ENCODE measurements around the gene KCNQ1.
A peak's percentile ranks its signal among the peaks of the same experiment; 100 is the strongest.

Gene KCNQ1

GRCh38 chr11:2511421-2512369 lies 66.9 kb downstream of the KCNQ1 start:
- peak in 3 of 14 donors; percentile 4 to 59 (median 20) for DNase-seq

DNA sequence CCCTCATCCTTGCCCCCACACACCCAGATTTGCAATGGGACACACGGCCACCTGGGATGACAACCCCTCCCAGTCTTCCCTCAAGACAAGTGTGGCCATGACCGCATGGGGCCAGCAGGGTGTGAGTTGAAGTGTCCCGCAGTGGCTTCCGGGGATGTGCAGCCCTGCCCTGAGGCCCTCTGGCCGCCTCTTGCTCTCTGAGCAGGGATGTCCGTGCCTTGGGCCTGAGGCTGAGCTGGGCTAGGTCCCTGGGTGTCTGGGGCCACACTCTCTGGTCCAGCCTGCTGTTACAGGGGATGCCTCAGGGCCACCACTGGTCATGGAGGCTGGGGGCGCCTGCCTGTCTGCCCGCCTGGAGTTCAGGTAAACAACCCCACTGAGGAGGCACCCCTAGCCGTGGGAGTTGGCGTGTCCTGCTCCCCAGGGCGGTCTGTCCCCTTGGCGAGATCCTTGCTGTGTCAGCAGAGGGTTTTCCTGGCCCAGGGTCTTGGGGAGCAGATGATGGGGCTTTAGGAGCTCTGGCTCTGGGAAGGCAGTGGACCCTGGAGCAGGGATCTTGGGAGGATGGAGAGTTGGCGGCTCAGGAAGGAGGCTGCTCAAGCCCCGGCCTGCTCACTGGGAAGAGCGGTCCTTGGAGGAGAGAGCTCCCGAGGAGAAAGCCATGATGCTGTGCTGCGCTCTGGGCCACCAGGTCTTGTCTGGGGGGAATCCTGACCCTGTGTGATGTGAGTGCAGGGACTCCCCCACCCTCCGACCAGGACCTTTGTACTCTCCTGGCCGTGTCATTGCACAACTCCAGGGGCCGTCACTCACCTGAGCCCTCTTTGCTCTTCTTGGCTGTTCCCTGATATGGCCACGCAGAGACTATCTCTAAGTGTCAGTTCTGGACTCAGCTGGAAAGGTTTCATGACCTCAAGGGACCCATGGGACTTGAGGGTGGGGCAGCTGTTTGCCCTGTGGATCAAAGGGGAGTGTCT lies 67.9 kb downstream of the KCNQ1 start:
- DNase-seq, result no peak

GRCh38 chr11:2513441-2513840 lies 68.6 kb downstream of the KCNQ1 start:
- DNase-seq, result no peak

- no peak for DNase-seq
Observed at GRCh38 chr11:2515401-2516275, 70.8 kb downstream of the KCNQ1 start.

- no peak for DNase-seq
Observed at GRCh38 chr11:2516276-2517015, 71.6 kb downstream of the KCNQ1 start.

- no peak for DNase-seq
Observed at GRCh38 chr11:2517016-2517385, 72.2 kb downstream of the KCNQ1 start.

DNA sequence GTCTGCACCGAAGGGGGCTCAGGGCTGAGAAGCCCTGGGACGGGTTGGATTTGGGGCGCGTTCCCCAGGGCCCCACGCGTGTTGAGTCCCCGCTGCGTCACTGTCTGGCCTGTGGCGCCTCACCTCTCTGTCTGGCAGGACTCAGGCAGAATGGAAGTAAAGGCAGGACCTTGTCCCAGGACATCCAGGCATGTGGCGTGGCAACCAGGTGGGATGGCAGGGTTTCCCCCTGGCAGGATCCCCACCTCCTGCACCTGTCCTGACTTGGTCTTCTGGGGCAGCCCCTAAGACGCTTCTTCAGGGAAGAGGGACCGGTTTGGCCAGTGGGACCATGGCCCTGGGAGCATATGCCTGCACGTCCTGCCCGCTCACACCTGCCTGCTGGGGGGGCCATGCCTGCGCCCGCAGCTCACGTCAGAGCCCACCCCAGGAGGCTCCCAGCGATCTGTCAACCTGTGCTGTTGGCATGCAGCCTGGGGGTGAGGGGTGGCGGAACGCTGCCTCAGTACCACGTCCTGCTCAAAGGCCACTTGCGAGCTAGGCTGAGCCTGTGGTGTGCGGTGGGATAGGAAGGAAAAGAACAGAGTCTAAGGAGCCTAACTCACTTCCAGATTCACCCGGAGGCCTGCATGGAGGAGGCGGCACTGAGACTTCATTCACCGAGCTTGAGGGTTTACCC lies 72.7 kb downstream of the KCNQ1 start:
- no peak for DNase-seq

DNA sequence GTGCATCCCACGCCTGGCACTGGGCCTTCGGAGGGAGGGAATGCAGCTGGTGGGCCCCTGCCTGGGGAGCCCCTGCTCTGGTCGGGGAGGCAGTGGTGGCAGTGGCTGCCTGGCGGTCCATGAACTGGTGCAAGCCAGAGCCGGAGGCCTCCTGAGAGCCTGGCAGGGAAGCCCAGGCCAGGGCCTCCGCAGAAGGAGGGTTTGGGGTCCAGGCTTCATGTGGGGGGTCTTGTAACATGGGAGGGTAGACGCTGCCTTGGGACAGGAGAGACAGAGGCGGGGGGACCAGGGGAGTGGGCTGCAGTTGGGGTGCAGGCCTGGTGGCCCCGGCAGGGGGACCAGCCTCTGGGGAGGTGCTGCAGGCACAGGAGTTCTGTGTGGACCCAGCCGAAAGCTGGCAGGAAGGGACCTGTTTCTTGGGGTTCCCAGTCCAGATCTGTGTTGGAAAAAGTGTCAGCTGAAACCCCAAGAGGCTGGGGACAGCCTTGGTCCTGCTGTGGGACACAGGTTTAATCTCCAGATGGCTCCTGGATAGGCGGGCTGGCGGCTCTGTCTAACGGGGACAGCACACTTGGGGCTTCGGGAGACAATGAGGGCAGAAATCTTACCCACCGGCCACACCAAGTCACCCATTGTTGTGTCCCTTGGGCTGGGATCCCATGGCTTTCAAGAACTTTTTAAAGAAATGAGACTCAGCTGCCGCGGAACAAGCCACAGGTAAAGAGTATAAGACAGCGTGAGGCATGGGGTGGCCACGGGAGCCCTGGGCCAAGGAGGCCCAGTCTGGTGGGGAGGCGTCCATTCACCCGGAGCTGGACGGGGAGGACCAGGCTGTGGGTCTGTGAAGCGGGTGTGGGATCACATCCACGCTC lies 73.5 kb downstream of the KCNQ1 start:
- no peak for DNase-seq

GRCh38 chr11:2518983-2519340 lies 74.2 kb downstream of the KCNQ1 start:
- no peak for DNase-seq

DNA sequence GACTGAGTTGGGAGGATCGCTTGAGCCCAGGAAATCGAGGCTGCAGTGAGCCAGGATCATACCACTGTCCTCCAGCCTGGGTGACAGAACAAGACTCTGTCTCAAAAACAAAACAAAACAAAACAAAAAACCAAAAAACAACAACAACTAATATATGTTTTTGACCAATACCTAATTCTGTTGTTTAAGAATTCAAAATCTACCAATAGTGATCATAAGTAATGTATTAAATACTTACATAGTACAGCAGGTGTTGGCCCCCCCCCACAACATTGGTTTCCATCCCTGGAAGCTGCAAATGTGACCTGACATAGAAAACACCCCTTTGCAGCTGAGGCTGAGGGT lies 74.7 kb downstream of the KCNQ1 start:
- DNase-seq, result no peak

DNA sequence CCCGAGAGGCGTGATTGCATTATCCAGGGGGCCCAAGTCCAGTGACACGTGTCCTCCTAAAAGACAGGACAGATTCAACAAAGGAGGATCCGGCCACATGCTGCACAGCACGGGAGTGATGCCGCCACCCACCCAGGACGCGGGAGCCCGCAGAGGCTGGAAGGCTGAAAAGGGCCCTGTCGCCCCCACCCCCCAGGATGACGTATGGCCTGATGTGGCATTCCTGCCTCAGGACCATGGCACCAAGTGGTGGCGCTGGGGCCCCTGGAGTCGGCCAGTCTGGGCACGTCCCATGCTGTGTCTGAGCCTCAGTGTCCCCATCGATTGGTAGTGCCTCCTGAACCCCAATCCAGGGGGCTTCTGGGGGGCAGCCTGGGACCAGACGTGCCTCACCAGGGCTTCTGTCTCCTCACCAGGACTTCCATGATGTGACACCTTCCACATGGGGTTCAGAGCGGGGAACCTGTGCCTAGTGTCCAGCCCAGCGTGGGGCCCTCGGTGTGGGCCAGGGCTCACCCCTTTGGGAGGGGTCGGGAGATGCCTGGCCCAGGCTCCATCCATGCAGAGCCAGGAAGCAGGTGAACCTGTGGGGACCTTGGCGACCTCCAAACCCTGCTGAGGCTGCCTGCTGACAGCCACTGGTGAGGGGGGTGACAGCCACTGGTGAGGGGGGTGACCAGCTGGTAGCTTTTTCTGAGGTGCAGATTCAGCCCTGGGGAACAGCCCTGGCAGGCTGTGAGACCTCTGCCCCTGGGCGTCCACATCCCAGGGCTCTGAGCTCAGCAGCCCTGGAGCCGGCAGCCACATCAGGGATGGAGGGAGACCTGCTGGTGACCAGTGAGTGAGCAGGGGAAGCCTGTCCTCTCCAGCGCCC lies 75.3 kb downstream of the KCNQ1 start:
- no peak for DNase-seq

GRCh38 chr11:2520736-2521035 lies 75.9 kb downstream of the KCNQ1 start:
- no peak for DNase-seq

GRCh38 chr11:2521081-2521732 lies 76.4 kb downstream of the KCNQ1 start:
- no peak for DNase-seq

- DNase-seq, result no peak
Observed at GRCh38 chr11:2521733-2522630, 77.2 kb downstream of the KCNQ1 start.

- DNase-seq, result peak in 1 of 14 donors; percentile 49
Observed at GRCh38 chr11:2522631-2523255, 77.9 kb downstream of the KCNQ1 start.

GRCh38 chr11:2523821-2524391 lies 79.1 kb downstream of the KCNQ1 start:
- DNase-seq, result no peak

Measured in C1 segment of cervical spinal cord (tissue), 14 donors.